ENCODE results near the gene DLGAP1.

GRCh38 chr18:3906116-3906750, 548.9 kb downstream of the DLGAP1 start:
- no peak for TF ChIP-seq CTCF (IDR thresholded peaks at IDR 0.05; ENCODE audit: low read depth, low read length)
- no peak for TF ChIP-seq POLR2A (IDR thresholded peaks at IDR 0.05; ENCODE audit: extremely low read depth, insufficient read length)
- no peak for TF ChIP-seq MYC (IDR thresholded peaks at IDR 0.05; ENCODE audit: low read depth, low read length)

All from NB4 (cell line).